Astrocyte (in vitro differentiated cells and primary cell): ENCODE data around the gene UTRN. TPM values are rescaled to one million over a fixed set of nuclear protein-coding genes. Genes with fewer than 3 reads are reported as not detected.

Experiments used
- DNase-seq: peaks from one replicate; pipeline ENCODE4 v3.0.0-alpha.2; 2010; ENCODE audit warnings: low read depth
- FAIRE-seq: peaks from 2 replicates; lab custom pipeline; 2011; peaks lifted over from hg19 to GRCh38; lab: Jason Lieb, UNC
- H2AFZ ChIP-seq: 2 replicates; pipeline ENCODE4 v1.6.0; 2012; ENCODE audit warnings: low read depth, low read length, inconsistent platforms
- H3K27ac ChIP-seq: 2 replicates; pipeline ENCODE4 v1.5.1; 2011; ENCODE audit warnings: low read depth, low read length, inconsistent platforms
- H3K27me3 ChIP-seq: 2 replicates; pipeline ENCODE4 v1.6.0; 2011; ENCODE audit warnings: low read length, inconsistent platforms; ENCODE audit not compliant: insufficient read depth
- H3K36me3 ChIP-seq: 2 replicates; pipeline ENCODE4 v1.5.1; 2011; ENCODE audit warnings: low read length, inconsistent platforms; ENCODE audit not compliant: insufficient read depth
- H3K4me1 ChIP-seq: 2 replicates; pipeline ENCODE4 v1.5.1; 2011; ENCODE audit warnings: low read length, inconsistent platforms; ENCODE audit not compliant: insufficient read depth
- H3K4me2 ChIP-seq: 2 replicates; pipeline ENCODE4 v1.6.0; 2012; ENCODE audit warnings: low read length, inconsistent platforms
- H3K4me3 ChIP-seq: 2 replicates; pipeline ENCODE4 v1.5.1; 2011; ENCODE audit warnings: low read depth, mild to moderate bottlenecking, low read length, inconsistent platforms; ENCODE audit not compliant: insufficient read depth
- H3K79me2 ChIP-seq: 2 replicates; pipeline ENCODE4 v1.6.0; 2012; ENCODE audit warnings: mild to moderate bottlenecking, low read length, inconsistent platforms; ENCODE audit not compliant: insufficient read depth
- H3K9ac ChIP-seq: 2 replicates; pipeline ENCODE4 v1.6.0; 2012; ENCODE audit warnings: mild to moderate bottlenecking, low read length, inconsistent platforms
- H3K9me3 ChIP-seq: 2 replicates; pipeline ENCODE4 v1.5.1; 2012; ENCODE audit warnings: low read depth, mild to moderate bottlenecking, low read length, inconsistent platforms; ENCODE audit not compliant: insufficient read depth
- H4K20me1 ChIP-seq: 2 replicates; pipeline ENCODE4 v1.6.0; 2012; ENCODE audit warnings: low read length, inconsistent platforms; ENCODE audit not compliant: insufficient read depth
- H3K27ac Mint-ChIP-seq: one replicate; pipeline ENCODE4 v1.8.0; 2021; ENCODE audit warnings: mild to moderate bottlenecking, mixed read lengths; ENCODE audit not compliant: unreplicated experiment
- H3K27me3 Mint-ChIP-seq: one replicate; pipeline ENCODE4 v1.8.0; 2021; ENCODE audit warnings: low read depth, mixed read lengths; ENCODE audit not compliant: unreplicated experiment
- H3K36me3 Mint-ChIP-seq: one replicate; pipeline ENCODE4 v1.8.0; 2021; ENCODE audit warnings: low read depth, mixed read lengths; ENCODE audit not compliant: unreplicated experiment
- H3K4me1 Mint-ChIP-seq: one replicate; pipeline ENCODE4 v1.8.0; 2021; ENCODE audit warnings: low read depth, mixed read lengths; ENCODE audit not compliant: unreplicated experiment
- H3K4me3 Mint-ChIP-seq: one replicate; pipeline ENCODE4 v1.8.0; 2021; ENCODE audit warnings: mild to moderate bottlenecking, moderate library complexity, mixed read lengths; ENCODE audit not compliant: unreplicated experiment
- H3K9me3 Mint-ChIP-seq: one replicate; pipeline ENCODE4 v1.8.0; 2021; ENCODE audit warnings: mild to moderate bottlenecking, mixed read lengths; ENCODE audit not compliant: unreplicated experiment
- CTCF ChIP-seq: IDR thresholded peaks from 2 replicates; pipeline ENCODE4 v1.5.1; 2011; ENCODE audit warnings: low read depth, mild to moderate bottlenecking, inconsistent platforms, low read length, moderate library complexity; ENCODE audit not compliant: insufficient read depth
- EZH2 ChIP-seq: IDR thresholded peaks from 2 replicates; pipeline ENCODE4 v1.6.1; 2012; ENCODE audit warnings: mild to moderate bottlenecking, low read length, inconsistent platforms; ENCODE audit not compliant: insufficient read depth
- total RNA-seq: library from RNA; stranded (reverse); gene quantifications from 2 replicates; pipeline ENCODE4 v1.2.1, GENCODE V29; 2021

UTRN gene
- total RNA-seq, 1 donor from 2014 or later = 86.3 TPM

GRCh38 chr6:144319211-144319610 is 34.1 kb downstream of the UTRN start:
- DNase-seq = no peak
- H3K27ac ChIP-seq = no peak overlapping the region
- no peaks in the 10 kb centered on the region for H3K9me3 ChIP-seq
- no peaks in the 10 kb centered on the region for H3K27me3 ChIP-seq
- peaks cover 3% of the 10 kb centered on the region for H3K4me1 ChIP-seq
- Mint-ChIP-seq H3K4me3 (no peak overlapping the region), H3K36me3 (peaks cover 2% of the 10 kb centered on the region), H3K4me1 (peaks cover 13% of the 10 kb centered on the region), H3K9me3 (no peaks in the 10 kb centered on the region), H3K27me3 (no peaks in the 10 kb centered on the region), H3K27ac (no peak overlapping the region)
- peaks cover 26% of the 10 kb centered on the region for H3K79me2 ChIP-seq
- H3K9ac ChIP-seq = no peak overlapping the region
- TF ChIP-seq EZH2 = no peak
- TF ChIP-seq CTCF = no peak
- no peak overlapping the region for H3K4me2 ChIP-seq
- H2AFZ ChIP-seq = no peak overlapping the region
- H3K4me3 ChIP-seq = no peak overlapping the region
- peaks cover 24% of the 10 kb centered on the region for H4K20me1 ChIP-seq
- no peak for FAIRE-seq
- no peaks in the 10 kb centered on the region for H3K36me3 ChIP-seq

GRCh38 chr6:144320741-144321140 is 35.6 kb downstream of the UTRN start:
- H3K4me3 ChIP-seq = no peak overlapping the region
- H3K27me3 ChIP-seq = no peaks in the 10 kb centered on the region
- DNase-seq (no peak), FAIRE-seq (no peak)
- TF ChIP-seq CTCF (no peak), EZH2 (no peak)
- no peak overlapping the region for H2AFZ ChIP-seq
- no peaks in the 10 kb centered on the region for H3K9me3 ChIP-seq
- Mint-ChIP-seq H3K27ac (no peak overlapping the region), H3K4me1 (peaks cover 13% of the 10 kb centered on the region), H3K4me3 (no peak overlapping the region), H3K9me3 (no peaks in the 10 kb centered on the region), H3K36me3 (peaks cover 6% of the 10 kb centered on the region), H3K27me3 (no peaks in the 10 kb centered on the region)
- no peak overlapping the region for H3K9ac ChIP-seq
- no peak overlapping the region for H3K4me2 ChIP-seq
- H3K36me3 ChIP-seq = no peaks in the 10 kb centered on the region
- H3K4me1 ChIP-seq = peaks cover 3% of the 10 kb centered on the region
- H4K20me1 ChIP-seq = peaks cover 21% of the 10 kb centered on the region
- H3K79me2 ChIP-seq = peaks cover 24% of the 10 kb centered on the region
- H3K27ac ChIP-seq = no peak overlapping the region

- Mint-ChIP-seq H3K27ac (no peak overlapping the region), H3K27me3 (no peaks in the 10 kb centered on the region), H3K4me3 (no peak overlapping the region), H3K9me3 (no peaks in the 10 kb centered on the region), H3K36me3 (peaks cover 6% of the 10 kb centered on the region), H3K4me1 (peaks cover 13% of the 10 kb centered on the region)
- Histone ChIP-seq H2AFZ (no peak overlapping the region), H3K27ac (no peak overlapping the region), H3K36me3 (no peaks in the 10 kb centered on the region), H3K9ac (no peak overlapping the region), H4K20me1 (peaks cover 23% of the 10 kb centered on the region), H3K4me1 (peaks cover 3% of the 10 kb centered on the region), H3K27me3 (no peaks in the 10 kb centered on the region), H3K4me3 (no peak overlapping the region), H3K4me2 (no peak overlapping the region), H3K79me2 (peaks cover 32% of the 10 kb centered on the region), H3K9me3 (no peaks in the 10 kb centered on the region)
- peak; percentile 23 for FAIRE-seq
- TF ChIP-seq EZH2 (no peak), CTCF (no peak)
- DNase-seq = peak; percentile 30
These were observed 36.9 kb downstream of the UTRN start for GRCh38 chr6:144321839-144322591.
